Mucosa of gallbladder (tissue), 1 donor: ENCODE data around the gene RFX2. TPM values are rescaled to one million over a fixed set of nuclear protein-coding genes. Genes with fewer than 3 reads are reported as not detected.
"Not testable (repeated sequence)": the region's sequence is repeated elsewhere in the genome, so short reads cannot be mapped to it uniquely, and the experiment has no call there.

Experiments
- DNase-seq: peaks from one replicate; pipeline ENCODE4 v3.0.0-alpha.2; 2020; ENCODE audit warnings: low spot score
- total RNA-seq: library from RNA; stranded (reverse); gene quantifications from one replicate; pipeline ENCODE4 v1.2.1, GENCODE V29; 2021
- donor health status: DM: no; HTN: no; CAD: no.

Gene RFX2
- total RNA-seq, 1 donor from 2014 or later, result 8.6 TPM

- DNase-seq, result no peak
Measured at GRCh38 chr19:5990289-5990797, 120.0 kb downstream of the RFX2 start.

- DNase-seq, result no peak
Measured at GRCh38 chr19:5989388-5990074, 120.8 kb downstream of the RFX2 start.

- DNase-seq, result no peak
Measured at GRCh38 chr19:5988517-5989387, 121.5 kb downstream of the RFX2 start.

GRCh38 chr19:5987077-5987818 lies 123.1 kb downstream of the RFX2 start:
- peak; percentile 74 for DNase-seq

- DNase-seq, result not testable (repeated sequence)
Measured at GRCh38 chr19:5985837-5986236, 124.5 kb downstream of the RFX2 start.

GRCh38 chr19:5985098-5985783 lies 125.1 kb downstream of the RFX2 start:
- no peak for DNase-seq

- DNase-seq, result no peak
Measured at GRCh38 chr19:5984600-5984999, 125.7 kb downstream of the RFX2 start.

- no peak for DNase-seq
Measured at GRCh38 chr19:5983367-5983955, 126.8 kb downstream of the RFX2 start.

- DNase-seq, result no peak
Measured at GRCh38 chr19:5978606-5979552, 131.4 kb downstream of the RFX2 start.

GRCh38 chr19:5977785-5978605 lies 132.3 kb downstream of the RFX2 start, which contains the start of gene RANBP3:
Gene RANBP3 (minus strand): TSS chr19:5978140. CDS start chr19:5978082, 58 bp downstream.
- DNase-seq, result peak; percentile 99

- no peak for DNase-seq
Measured at GRCh38 chr19:5977222-5977784, 133.0 kb downstream of the RFX2 start.

GRCh38 chr19:5976768-5977167 lies 133.5 kb downstream of the RFX2 start:
- no peak for DNase-seq

- no peak for DNase-seq
Measured at GRCh38 chr19:5975388-5975728, 134.9 kb downstream of the RFX2 start.

GRCh38 chr19:5974721-5975387 lies 135.4 kb downstream of the RFX2 start:
- DNase-seq, result no peak

- DNase-seq, result no peak
Measured at GRCh38 chr19:5973867-5974635, 136.2 kb downstream of the RFX2 start.

- no peak for DNase-seq
Measured at GRCh38 chr19:5973376-5973775, 136.9 kb downstream of the RFX2 start.

- no peak for DNase-seq
Measured at GRCh38 chr19:5972355-5972731, 138.0 kb downstream of the RFX2 start.
